Thoracic aorta (tissue), 2 donors: ENCODE data around the gene PSMG3. TPM values are rescaled to one million over a fixed set of nuclear protein-coding genes. Genes with fewer than 3 reads are reported as not detected.
A peak's percentile ranks its signal among the peaks of the same experiment; 100 is the strongest.

Experiments used
- ATAC-seq: fragments of 150-250 bp; one replicate; pipeline ENCODE4 v1.8.0; 2017; ENCODE audit warnings: low read depth; ENCODE audit not compliant: insufficient number of reproducible peaks, low FRiP score
- DNase-seq: peaks from one replicate; pipeline ENCODE4 v3.0.0-alpha.2; 2020; ENCODE audit warnings: low spot score
- H3K27ac ChIP-seq, 2 donors: fragments of 200-600 bp; sonication (generic); 1 replicate in 1 of 2; 2 replicates in 1 of 2; pipeline ENCODE4 v1.5.1; 2016; ENCODE audit warnings: mild to moderate bottlenecking in 2 of 2, moderate library complexity in 2 of 2
- H3K27me3 ChIP-seq: fragments of 200-600 bp; sonication (generic); replicated peaks from 2 replicates; pipeline ENCODE4 v1.6.0; 2016; ENCODE audit warnings: mild to moderate bottlenecking; ENCODE audit not compliant: insufficient read depth
- H3K36me3 ChIP-seq: fragments of 200-600 bp; sonication (generic); one replicate; pipeline ENCODE4 v1.5.1; 2016
- H3K4me1 ChIP-seq, 2 donors: fragments of 200-600 bp; sonication (generic); 1 replicate in 1 of 2; 2 replicates in 1 of 2; pipeline versions ENCODE4 v1.5.1 to v1.6.0; 2016; ENCODE audit warnings: low read depth in 2 of 2, mild to moderate bottlenecking in 1 of 2; ENCODE audit not compliant: control insufficient read depth in 1 of 2
- H3K4me3 ChIP-seq: fragments of 200-600 bp; sonication (generic); 2 replicates; pipeline ENCODE4 v1.5.1; 2016; ENCODE audit warnings: mild to moderate bottlenecking
- H3K9me3 ChIP-seq: fragments of 200-600 bp; sonication (generic); 2 replicates; pipeline ENCODE4 v1.5.1; 2016
- total RNA-seq, 2 donors: library from RNA; depleted of rRNA; stranded (reverse); fragments of >200 nt; gene quantifications; one replicate each; pipeline versions ENCODE4 v1.1.0 to v1.2.3, GENCODE V29; 2016
- TF ChIP-seq, protein P1 (sequence below): fragments of 200-600 bp; sonication (generic); IDR thresholded peaks from one replicate; pipeline ENCODE4 v1.5.1; 2019; ENCODE audit warnings: antibody characterized with exemption

PSMG3 gene
- total RNA-seq, 2 donors from 2014 or later: 30.9 to 40.4 TPM

DNA sequence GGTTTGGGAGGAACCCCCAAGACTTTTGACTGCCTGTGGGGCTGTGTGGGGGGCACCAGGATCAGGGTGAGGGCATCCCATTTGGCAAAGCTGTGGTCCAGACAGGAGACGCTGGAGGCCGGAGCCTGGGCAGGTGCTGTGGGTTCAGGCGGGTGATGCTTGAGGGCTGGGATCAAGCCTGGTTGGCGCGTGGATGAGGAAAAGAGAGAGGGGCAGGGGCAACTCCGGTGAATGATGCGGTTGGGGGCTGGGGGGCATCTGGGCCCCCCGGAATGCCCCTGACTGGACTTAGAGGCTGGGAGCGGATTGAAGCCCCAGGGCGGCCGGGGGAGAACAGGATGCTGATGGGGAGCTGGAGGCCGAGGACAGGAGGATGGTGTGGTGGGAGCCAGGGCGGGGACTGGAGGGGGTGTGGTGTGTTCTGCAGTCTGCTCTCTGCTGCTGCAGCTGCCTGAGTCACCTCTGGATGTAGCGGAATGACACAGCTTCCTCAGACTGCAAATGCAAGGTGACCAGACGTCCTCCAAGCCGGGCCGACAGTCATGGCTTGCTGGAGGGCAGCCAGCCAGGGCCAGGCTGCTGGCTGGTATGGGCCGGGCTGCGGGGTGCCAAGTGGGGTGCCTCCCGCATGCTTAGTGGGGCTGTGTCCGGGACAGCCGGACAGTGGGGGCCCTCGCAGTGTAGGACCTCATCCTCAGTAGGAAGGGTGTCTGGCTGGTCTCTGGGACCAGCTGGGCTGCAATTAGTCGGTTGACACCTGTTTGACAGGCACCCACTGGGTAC, 36.1 kb downstream of the PSMG3 start:
- H3K27me3 ChIP-seq: no peaks in the 10 kb centered on the region
- TF ChIP-seq, protein P1, sequence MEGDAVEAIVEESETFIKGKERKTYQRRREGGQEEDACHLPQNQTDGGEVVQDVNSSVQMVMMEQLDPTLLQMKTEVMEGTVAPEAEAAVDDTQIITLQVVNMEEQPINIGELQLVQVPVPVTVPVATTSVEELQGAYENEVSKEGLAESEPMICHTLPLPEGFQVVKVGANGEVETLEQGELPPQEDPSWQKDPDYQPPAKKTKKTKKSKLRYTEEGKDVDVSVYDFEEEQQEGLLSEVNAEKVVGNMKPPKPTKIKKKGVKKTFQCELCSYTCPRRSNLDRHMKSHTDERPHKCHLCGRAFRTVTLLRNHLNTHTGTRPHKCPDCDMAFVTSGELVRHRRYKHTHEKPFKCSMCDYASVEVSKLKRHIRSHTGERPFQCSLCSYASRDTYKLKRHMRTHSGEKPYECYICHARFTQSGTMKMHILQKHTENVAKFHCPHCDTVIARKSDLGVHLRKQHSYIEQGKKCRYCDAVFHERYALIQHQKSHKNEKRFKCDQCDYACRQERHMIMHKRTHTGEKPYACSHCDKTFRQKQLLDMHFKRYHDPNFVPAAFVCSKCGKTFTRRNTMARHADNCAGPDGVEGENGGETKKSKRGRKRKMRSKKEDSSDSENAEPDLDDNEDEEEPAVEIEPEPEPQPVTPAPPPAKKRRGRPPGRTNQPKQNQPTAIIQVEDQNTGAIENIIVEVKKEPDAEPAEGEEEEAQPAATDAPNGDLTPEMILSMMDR: no peak
- H3K4me3 ChIP-seq: peak overlapping the region; percentile 85
- H3K4me1 ChIP-seq: peaks cover 13 to 51% of the 10 kb centered on the region in 2 donors
- no peaks in the 10 kb centered on the region for H3K9me3 ChIP-seq
- DNase-seq (peak; percentile 71), ATAC-seq (no peak)
- peak overlapping the region; percentile 97 to 99 for H3K27ac ChIP-seq
- H3K36me3 ChIP-seq: no peaks in the 10 kb centered on the region

DNA sequence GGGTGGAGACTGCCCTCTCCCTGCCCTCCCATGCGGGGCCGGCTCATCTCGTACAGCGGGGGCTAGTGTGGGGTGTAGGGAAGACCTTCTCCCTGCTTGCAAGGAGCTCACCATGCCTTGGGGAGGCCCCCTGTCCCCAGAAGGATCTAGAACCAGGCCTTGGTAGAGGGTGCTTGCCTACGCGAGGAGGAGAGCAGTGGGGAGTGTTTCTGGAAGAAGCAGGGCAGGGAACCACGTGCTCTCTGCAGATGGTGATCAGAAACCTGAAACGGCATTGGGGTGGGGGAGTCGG, 36.6 kb downstream of the PSMG3 start:
- TF ChIP-seq, protein P1: no peak
- H3K36me3 ChIP-seq: no peaks in the 10 kb centered on the region
- no peak for DNase-seq
- ATAC-seq: no peak
- no peaks in the 10 kb centered on the region for H3K27me3 ChIP-seq
- no peaks in the 10 kb centered on the region for H3K9me3 ChIP-seq
- peaks cover 13 to 46% of the 10 kb centered on the region in 2 donors for H3K4me1 ChIP-seq
- H3K4me3 ChIP-seq: peak overlapping the region; percentile 85
- H3K27ac ChIP-seq: peak overlapping the region; percentile 97 to 99

DNA sequence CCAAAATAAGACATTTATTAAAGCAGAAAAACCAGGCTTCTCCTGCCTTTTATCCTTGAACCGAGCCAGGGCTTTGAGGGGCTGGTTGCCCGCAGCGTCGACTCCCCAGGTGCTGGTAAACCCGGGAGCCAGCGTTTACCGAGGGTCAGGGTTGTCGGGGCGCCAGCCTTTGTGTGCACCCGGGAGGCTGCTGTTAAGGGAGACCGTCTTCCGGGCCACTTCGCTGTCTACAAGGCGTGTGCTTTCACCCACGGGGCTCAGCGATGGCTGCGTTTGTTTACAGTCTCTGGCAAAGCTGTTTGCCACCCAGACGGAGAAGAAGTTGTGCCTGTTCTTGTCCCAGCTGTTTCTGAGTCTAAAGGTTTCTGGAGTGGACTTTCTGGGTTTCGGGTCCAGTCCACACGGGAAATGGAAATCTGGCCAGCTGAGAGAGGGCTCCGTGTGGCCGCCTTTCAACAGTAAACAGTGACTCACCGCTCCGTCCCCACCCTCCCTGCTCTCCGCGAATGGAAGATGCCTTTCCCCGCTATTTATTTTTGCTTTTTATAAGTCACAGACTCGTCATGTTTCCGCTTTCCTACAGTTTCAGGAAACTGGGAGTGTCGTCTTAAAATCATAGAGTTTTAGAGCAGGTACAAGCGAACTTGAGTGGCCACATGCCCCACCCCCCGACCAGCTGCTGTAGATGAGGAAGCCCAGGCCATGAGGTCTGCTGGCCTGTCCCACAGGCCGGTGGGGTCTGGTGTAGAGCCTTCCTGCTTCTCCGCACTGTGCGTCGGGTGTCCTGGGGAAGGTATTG, 37.2 kb downstream of the PSMG3 start:
- H3K27me3 ChIP-seq: no peaks in the 10 kb centered on the region
- H3K27ac ChIP-seq: peak overlapping the region; percentile 97 to 99
- TF ChIP-seq, protein P1: no peak
- peaks cover 13 to 45% of the 10 kb centered on the region in 2 donors for H3K4me1 ChIP-seq
- H3K9me3 ChIP-seq: no peaks in the 10 kb centered on the region
- DNase-seq: peak; percentile 84
- H3K4me3 ChIP-seq: peak overlapping the region; percentile 85
- H3K36me3 ChIP-seq: no peaks in the 10 kb centered on the region
- peak; percentile 44 for ATAC-seq

DNA sequence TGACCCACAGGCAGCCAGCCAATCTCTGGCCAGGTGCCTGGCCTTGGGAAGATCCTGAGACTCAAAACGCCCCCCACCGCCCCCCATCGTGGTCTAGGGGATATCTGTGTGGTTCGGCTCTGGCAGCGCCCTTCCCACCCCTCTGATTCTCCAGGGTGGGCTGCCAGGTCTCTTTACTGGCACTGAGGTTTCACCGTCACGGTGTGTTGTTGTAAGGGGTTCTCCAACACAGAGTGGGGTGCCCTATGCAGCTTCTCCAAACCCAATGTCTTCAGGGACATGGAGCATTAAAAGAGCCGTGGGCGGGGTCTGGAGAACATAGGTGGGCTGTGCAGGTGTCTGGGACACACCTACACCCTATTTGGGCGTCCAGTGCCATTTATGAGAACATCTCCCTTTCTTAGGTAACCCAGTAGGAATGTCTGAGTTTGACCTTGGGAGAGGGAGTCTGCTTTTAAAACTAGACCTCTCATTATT, 37.8 kb downstream of the PSMG3 start:
- H3K27me3 ChIP-seq: no peaks in the 10 kb centered on the region
- no peak for ATAC-seq
- peak overlapping the region; percentile 97 to 99 for H3K27ac ChIP-seq
- peak overlapping the region; percentile 85 for H3K4me3 ChIP-seq
- no peaks in the 10 kb centered on the region for H3K9me3 ChIP-seq
- DNase-seq: no peak
- H3K4me1 ChIP-seq: peaks cover 13 to 44% of the 10 kb centered on the region in 2 donors
- no peaks in the 10 kb centered on the region for H3K36me3 ChIP-seq
- TF ChIP-seq, protein P1: no peak

DNA sequence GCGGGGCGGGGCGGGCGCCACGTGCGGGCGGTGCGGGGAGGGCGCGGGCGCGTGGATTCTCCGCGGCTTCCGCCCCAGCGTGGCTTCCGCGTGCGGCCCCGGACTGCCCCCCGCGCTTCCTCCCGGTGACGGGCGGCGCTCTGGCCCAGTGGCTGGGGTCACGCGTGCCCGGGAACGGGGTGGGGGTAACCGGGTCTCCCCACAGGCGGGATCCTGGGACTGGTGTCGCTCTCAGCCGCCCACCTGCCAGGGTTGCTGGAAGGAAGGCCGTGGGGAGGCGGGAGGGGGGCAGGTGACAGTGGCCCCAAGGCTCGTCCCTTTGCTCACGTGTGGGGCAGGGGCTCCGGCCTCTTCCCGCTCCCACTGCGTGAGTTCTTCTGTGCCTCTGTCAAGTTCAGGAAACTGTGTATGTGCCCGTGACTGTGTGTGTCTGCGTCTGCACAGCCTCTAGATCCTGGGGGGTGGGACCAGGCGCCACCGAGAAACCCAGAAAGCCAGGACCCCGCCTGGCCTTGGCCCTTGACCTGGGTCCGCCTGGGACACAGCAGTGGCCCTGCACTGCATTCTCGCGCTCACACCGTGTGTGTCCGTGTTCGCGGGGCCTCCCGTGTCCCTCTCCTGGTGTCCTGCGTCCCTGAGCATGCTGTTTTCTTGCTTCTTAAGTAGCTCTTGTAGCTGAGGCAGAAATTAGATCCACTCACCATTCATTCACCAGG, 38.4 kb downstream of the PSMG3 start:
- TF ChIP-seq, protein P1: no peak
- Histone ChIP-seq H3K9me3 (no peaks in the 10 kb centered on the region), H3K4me1 (peaks cover 13 to 38% of the 10 kb centered on the region in 2 donors), H3K27me3 (no peaks in the 10 kb centered on the region), H3K27ac (peak overlapping the region; percentile 97 to 99), H3K36me3 (no peaks in the 10 kb centered on the region), H3K4me3 (peak overlapping the region; percentile 85)
- ATAC-seq (no peak), DNase-seq (no peak)
